Left ventricle myocardium superior (tissue), 1 donor: ENCODE measurements around the gene PTPRU. TPM values are rescaled to one million over a fixed set of nuclear protein-coding genes. Genes with fewer than 3 reads are reported as not detected.

Experiments used
- ATAC-seq: fragments of 200-7000 bp; cut with Tn5 transposase; one replicate; pipeline ENCODE4 v1.9.1; 2020; ENCODE audit warnings: mild to moderate bottlenecking, moderate library complexity
- DNase-seq: peaks from one replicate; pipeline ENCODE4 v3.0.0-alpha.2; 2020
- intact Hi-C: fragments of 100-400 bp; cut with micrococcal nuclease; formaldehyde crosslinking; loops from one replicate; pipeline ENCODE4 v1.11.0; 2022
- total RNA-seq: library from RNA; stranded (reverse); fragmentation: NEBNext Ultra II Directional; extraction: Animal tissue kit (Norgen Biotek cat#: 25700); gene quantifications from one replicate; pipeline ENCODE4 v1.2.1, GENCODE V29; 2021
- donor health status: DM: no; HTN: yes; CAD: no; lungs with severe emphysema.

Gene PTPRU
- total RNA-seq, 1 donor from 2014 or later, result 19.2 TPM

DNA sequence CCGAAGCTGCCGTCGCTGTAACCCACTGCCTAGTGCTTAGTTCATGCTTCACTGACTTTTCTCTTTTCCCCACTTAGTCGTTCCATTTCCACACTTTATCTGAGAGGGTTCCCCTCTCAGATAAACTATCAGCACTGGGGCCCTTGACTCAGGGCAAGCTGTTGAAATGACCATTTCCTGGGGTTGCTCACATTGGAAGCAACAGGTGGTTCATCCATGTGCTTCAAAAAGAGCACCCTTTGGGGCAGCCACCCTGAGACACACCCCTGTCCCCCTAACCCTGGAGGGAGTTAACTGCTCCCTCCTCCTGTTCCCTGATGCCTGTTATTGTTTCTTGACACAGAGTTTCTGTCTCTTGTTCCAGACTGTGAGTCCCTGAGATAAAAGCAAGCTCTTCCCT, 107.2 kb downstream of the PTPRU start:
- DNase-seq (no peak), ATAC-seq (no peak)
- intact Hi-C loops, result no loop called here

DNA sequence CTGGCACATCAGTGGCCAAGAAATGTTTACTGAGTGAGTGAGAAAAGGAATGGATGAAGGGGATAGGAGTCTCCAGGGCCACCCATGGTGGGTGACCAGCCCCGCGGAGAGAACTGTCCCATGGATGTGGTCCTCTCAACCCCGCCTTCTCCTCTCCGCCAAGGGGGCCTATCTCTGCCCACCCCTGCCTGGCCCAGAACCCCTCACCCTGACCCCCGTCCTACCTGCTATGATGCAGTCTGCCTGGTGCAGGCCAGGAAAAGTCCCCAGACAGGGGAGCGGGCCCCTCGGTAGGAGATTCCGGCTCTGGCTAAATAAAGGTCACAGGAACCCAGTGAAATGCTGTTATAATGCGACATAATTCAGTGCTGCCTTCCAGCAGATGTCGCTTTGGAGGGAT, 107.6 kb downstream of the PTPRU start:
- DNase-seq (no peak), ATAC-seq (no peak)
- intact Hi-C loops, result no loop called here

GRCh38 chr1:29344336-29344735, 108.0 kb downstream of the PTPRU start:
- ATAC-seq (no peak), DNase-seq (no peak)
- intact Hi-C loops, result no loop called here

DNA sequence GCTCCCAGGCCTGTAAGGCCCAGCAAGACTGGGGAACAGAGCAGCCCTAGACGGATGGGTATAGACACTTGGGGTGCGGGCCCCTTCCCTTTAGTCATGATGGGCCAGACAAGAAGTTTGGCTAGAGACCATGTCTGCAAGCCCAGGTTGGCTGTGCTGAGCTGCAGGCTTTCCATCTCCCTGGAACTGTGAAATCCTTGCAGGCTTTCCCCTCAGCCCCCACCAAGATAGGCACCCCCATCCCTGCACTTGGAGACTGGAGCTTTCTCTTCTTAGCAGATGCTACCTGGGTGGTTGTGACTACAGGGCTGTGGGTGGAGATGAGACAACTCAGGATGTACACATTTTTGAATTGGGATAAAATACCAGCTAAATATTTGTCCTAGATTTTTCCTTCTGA, 110.3 kb downstream of the PTPRU start:
- no peak for ATAC-seq
- no peak for DNase-seq
- intact Hi-C loops, result no loop called here

- DNase-seq (no peak), ATAC-seq (no peak)
- intact Hi-C loops, result no loop called here
These were observed 113.7 kb downstream of the PTPRU start for GRCh38 chr1:29349871-29350491.

DNA sequence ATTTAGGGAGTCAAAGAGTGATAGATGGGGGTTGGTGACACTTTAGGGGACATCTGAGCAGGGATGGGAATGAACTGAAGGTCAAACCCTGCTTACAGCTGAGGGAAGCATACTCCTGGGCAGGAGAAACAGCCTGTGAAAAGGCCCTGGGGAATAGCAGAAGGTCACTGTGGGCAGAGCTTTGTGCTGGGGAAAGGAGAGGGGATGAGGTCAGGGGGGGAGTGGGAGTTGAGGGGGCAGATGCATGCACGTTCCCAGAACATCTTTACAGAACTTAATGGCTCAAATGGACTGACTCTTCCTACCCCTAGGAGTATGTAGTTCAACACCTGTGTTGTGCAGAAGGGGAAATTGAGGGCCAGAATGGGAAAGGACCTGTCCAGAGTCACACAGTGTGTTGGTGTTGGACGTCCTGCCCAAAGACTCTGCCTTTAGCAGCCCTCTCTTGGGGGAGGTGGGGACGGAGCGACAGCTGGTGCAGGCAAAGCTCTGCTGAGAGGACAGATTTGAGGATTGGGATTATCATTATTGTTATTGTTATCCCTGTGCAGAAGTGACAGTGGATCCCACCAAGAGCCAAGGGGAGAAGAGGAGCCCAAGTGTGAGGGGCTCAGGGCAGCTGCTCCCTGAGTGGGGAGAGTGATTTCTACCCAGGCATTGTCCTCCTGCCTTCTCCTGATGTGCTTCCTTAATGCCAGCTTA, 116.5 kb downstream of the PTPRU start:
- no peak for ATAC-seq
- intact Hi-C loops, result no loop called here

GRCh38 chr1:29354511-29355098, 118.3 kb downstream of the PTPRU start:
- ATAC-seq (no peak), DNase-seq (no peak)
- intact Hi-C loops, result no loop called here

More for the DNA sequence above, 116.5 kb downstream of the PTPRU start:
- DNase-seq, result no peak

GRCh38 chr1:29355375-29355774, 119.1 kb downstream of the PTPRU start:
- intact Hi-C loops, result no loop called here
- DNase-seq (no peak), ATAC-seq (no peak)

GRCh38 chr1:29356663-29357062, 120.3 kb downstream of the PTPRU start:
- ATAC-seq, result no peak
- intact Hi-C loops, result no loop called here
- no peak for DNase-seq

DNA sequence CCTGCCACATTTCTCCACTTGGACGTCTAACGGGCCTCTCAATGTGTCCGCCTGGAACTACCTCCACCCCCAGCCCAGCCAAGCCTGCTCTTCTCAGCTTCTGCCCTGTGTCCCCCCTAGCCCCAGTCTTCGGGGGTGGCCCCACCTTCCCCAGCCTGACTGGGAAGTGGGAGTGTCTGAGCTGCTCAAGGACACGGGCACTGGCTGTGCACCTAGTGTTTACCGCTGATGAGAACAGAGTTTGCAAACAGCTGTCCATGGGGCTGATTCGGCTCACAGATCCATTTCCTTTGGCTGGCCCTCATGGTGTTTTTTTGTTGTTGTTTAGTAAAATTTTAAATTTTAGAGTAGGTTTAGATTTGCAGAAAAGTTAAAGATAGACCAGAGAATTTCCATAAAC, 121.1 kb downstream of the PTPRU start:
- intact Hi-C loops, result no loop called here
- DNase-seq, result no peak
- no peak for ATAC-seq

DNA sequence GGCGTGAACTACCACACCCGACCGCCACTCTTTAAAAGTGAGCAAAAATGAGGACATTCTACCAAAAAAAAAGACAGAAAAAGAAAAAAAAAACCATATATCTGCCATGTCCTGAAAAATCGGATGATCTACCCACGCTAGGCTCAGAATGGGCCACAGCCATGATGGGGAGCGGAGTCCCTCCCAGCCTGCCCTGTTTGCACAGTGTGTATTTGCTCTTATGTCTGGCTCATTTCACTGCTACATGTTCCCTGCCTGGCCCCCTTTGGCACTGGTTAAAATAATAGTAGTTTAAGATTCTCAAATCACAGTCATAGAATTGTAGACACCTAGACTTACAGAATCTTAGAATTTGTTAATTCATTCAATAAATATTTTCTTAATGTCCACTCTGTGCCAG, 121.9 kb downstream of the PTPRU start:
- DNase-seq (no peak), ATAC-seq (no peak)
- intact Hi-C loops, result no loop called here

GRCh38 chr1:29360768-29361167, 124.4 kb downstream of the PTPRU start:
- no peak for DNase-seq
- intact Hi-C loops, result no loop called here
- ATAC-seq, result no peak

- DNase-seq (no peak), ATAC-seq (no peak)
- intact Hi-C loops, result no loop called here
These were observed 125.4 kb downstream of the PTPRU start for GRCh38 chr1:29361686-29362085.

GRCh38 chr1:29362116-29362515, 125.8 kb downstream of the PTPRU start:
- intact Hi-C loops, result no loop called here
- DNase-seq (no peak), ATAC-seq (no peak)

GRCh38 chr1:29362764-29363163, 126.4 kb downstream of the PTPRU start:
- no peak for DNase-seq
- no peak for ATAC-seq
- intact Hi-C loops, result no loop called here

GRCh38 chr1:29363536-29363935, 127.2 kb downstream of the PTPRU start:
- intact Hi-C loops, result no loop called here
- ATAC-seq (no peak), DNase-seq (no peak)

GRCh38 chr1:29364101-29364678, 127.9 kb downstream of the PTPRU start:
- DNase-seq, result no peak
- ATAC-seq, result no peak
- intact Hi-C loops, result no loop called here

DNA sequence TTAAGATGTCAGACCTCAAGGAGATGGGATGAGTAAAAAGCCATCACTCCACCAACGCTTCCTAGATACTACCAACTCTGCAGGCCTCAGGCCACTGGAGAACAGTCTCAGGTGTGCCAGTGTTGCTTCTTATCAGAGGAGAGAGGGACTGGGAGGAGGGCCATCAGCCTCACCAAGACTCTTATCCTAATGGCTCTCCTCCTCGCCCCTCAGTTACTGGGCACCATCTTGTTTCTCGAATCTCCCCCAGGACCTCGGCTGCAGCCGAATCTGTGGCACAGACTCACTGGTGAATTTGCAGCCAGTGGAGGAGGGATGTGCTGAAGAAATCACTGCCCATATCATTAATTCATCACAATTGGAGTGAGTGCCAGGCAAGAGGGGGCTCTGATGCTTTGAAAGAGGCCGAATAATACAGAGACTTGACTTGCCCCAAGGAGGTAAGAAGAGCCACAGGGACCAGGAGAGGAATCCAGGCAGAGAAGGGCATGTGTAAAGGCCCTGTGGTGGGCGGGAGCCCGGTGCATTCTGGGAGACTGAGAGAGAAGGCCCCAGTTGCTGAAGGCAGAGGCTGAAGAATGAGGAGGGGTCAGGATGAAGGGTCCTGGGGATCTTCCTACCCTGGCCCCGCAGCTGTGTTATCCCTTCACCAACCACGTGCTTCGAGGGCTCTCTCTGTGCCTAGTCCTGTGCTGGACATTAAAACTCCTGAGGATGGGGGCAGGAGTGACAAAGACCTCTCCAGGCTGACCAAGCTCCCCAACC, 129.8 kb downstream of the PTPRU start:
- DNase-seq, result no peak
- intact Hi-C loops, result no loop called here
- no peak for ATAC-seq

DNA sequence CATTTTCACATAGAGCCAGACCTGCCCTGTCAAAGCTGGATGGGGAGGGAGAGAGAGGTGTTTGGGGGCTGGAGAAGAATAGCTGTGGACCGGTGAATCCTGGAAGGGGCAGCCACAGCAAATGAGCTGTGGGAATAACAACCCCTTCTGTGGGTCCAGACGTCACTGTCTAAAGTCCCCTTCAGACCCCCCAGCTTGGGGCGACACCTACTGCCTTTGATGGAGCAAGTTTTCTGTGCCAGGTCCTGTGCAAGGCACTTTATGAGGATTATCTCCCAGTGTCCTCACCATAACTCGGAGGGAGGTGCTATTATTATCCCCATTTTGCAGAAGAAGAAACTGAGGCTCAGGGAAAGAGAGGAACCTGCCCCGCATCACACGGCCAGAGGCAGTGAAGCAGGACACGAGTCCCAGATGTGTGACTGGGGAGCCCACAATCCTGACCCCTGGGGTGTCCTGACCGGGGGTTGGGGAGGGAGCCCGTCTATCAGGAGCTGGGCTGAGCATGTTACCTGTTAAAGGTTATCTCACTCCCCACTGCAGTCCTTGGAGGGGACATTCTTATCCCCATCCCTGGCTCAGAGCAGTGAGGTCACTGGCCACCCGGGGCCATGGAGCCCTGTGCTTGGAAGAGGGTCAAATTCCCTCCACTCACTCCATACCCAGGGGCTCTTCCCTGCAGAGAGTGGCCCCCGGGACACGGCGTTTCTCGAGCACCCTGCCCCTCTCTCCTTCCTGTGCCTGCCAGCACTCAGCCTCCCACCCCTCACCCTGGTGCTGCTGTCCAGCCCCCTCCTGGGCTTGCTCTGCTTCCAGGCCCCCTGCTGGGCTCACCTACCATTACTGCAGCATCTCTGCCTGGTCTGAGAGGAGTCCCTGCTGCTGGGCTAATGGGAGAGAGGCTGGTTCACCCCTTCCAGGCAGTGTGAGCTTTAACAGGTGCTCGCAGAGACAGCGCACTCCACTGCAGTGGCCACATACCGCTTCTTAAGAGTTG, 132.9 kb downstream of the PTPRU start:
- intact Hi-C loops, result no loop called here

More for the DNA sequence above, 132.9 kb downstream of the PTPRU start:
- ATAC-seq (no peak), DNase-seq (no peak)
